ENCODE data around the gene TTYH3.

TTYH3 gene

GRCh38 chr7:2710901-2711551 lies 79.2 kb downstream of the TTYH3 start:
- no peak for DNase-seq

DNA sequence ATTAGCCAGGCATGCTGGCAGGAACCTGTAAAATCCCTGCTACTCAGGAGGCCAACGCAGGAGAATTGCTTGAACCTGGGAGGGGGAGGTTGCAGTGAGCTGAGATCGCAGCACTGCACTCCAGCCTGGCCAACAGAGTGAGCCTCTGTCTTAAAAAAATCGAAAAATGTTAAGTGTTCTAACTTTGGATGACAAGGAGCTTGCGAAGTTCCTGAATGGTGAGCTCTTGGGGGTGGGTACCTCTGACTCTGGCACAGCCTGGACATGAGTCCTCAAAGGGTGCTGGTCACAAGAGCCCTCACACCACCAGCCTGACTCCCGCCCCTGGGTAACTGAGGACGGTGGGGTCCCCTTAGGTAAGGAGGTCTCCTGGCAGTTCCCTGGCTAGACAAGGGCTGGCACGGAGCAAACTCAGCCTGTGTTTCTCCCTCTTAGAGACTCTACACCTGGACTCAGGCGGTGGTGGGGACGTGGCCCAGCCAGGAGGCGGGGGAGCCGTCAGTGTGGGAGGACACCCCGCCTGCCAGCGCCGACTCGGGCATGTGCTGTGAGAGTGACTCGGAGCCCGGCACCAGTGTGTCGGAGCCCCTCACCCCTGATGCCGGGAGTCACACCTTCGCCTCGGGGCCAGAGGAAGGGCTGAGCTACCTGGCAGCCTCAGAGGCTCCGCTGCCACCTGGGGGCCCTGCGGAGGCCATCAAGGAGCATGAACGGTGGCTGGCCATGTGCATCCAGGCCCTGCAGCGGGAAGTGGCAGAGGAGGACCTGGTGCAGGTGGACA lies 80.3 kb downstream of the TTYH3 start:
- no peak for DNase-seq

DNA sequence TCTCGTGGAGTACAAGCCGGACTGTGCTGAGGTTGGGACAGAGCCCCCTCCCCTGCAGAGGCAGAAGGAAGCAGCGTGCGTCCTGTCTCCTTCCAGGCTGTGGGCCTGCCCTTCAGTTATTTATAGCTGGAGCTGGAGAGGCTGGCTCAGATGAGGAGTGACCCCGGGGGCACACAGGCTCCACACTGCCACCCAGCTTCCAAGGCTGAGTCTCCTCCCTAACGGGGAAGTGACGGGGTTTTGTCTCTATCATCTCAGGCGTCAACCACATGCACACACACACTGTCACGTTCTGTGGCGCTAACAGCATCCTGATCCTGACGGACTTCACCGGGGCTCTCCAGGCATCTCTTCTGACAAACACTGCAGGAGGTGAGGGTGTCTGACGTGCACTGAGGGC lies 81.6 kb downstream of the TTYH3 start:
- DNase-seq = no peak

DNA sequence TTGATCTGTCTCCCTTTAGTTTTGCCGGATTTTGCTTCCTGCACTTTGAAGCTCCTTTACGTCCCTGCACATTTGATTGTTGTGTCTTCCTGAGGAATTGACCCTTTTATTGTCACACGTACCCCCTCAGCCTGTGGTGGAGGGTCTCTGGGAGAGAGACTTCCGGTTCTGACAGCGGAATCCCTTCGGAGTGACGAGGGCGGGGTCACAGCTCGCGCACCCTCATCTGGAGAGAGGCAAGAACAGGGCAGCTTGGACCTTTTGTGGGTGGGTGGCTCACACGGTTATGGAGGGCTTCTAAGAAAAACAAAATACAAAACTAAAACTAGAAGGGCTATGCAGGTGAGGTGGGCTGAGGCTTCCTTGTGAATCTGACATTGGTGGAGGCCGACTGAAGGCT lies 82.2 kb downstream of the TTYH3 start:
- DNase-seq = no peak
